GM19025 (cell line): ENCODE results near the gene SLITRK1.

Experiments used
- ATAC-seq: cut with Tn5 transposase; IDR thresholded peaks from one replicate; pipeline ENCODE4 v1.9.1; 2021; ENCODE audit warnings: mild to moderate bottlenecking, low read depth, moderate library complexity; ENCODE audit not compliant: unreplicated experiment

The SLITRK1 gene, protein sequence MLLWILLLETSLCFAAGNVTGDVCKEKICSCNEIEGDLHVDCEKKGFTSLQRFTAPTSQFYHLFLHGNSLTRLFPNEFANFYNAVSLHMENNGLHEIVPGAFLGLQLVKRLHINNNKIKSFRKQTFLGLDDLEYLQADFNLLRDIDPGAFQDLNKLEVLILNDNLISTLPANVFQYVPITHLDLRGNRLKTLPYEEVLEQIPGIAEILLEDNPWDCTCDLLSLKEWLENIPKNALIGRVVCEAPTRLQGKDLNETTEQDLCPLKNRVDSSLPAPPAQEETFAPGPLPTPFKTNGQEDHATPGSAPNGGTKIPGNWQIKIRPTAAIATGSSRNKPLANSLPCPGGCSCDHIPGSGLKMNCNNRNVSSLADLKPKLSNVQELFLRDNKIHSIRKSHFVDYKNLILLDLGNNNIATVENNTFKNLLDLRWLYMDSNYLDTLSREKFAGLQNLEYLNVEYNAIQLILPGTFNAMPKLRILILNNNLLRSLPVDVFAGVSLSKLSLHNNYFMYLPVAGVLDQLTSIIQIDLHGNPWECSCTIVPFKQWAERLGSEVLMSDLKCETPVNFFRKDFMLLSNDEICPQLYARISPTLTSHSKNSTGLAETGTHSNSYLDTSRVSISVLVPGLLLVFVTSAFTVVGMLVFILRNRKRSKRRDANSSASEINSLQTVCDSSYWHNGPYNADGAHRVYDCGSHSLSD

DNA sequence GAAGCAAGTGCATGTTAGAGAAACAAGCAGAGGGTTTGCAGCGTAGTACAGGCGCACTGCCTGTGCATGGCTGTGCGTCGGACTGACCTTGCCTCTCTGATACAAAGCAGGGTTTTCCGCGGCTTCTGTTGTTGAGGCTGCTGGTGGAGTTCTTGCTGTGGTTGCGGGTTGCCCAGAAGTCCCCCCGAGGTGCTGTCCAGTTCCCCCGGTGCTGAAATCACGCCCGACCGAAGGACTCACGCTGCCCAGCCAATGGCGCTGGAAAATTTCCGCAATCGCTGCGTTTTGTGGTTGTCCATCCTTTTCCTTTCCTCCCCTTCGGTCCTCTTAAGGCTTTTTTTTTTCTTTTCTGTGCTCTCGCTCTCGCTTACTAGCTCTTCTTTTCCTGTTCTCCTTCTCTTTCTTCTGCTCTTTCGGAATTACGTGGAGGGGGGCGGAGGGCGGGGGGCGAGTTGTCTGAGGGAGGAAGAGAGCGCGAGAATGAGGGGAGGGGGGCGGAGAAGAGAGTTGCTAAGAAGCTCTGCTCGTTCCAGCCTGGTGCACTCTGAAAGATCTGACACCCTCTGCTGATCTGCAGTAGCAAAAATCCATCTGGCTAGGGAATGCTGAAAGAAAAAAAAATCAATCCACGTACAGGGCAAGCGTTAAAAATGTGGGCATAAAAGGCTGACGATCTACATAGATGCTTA is at the start of gene SLITRK1:
SLITRK1 (minus strand) TSS at position 558 of the 689 bp plus-strand sequence. CDS start 967 bp downstream, outside the sequence.
- ATAC-seq: no peak

DNA sequence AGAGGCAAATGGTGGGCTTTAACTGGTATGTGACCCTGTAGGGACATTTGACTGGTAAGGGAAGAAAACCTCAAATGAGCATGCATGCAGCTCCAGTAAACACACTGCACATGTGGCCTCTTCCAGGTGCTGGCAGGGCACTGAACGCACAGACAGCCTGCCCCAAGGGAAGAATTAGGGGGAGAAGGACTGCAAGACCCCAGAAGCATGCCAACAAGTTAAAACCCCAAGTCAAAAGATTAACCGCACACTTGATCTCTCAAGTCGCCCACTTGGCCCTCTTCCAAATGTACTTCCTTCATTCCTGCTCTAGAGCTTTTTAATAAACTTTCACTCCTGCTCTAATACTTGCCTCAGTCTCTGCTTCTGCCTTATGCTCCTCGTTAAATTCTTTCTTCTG is 46.9 kb upstream of the SLITRK1 start:
- ATAC-seq: no peak

DNA sequence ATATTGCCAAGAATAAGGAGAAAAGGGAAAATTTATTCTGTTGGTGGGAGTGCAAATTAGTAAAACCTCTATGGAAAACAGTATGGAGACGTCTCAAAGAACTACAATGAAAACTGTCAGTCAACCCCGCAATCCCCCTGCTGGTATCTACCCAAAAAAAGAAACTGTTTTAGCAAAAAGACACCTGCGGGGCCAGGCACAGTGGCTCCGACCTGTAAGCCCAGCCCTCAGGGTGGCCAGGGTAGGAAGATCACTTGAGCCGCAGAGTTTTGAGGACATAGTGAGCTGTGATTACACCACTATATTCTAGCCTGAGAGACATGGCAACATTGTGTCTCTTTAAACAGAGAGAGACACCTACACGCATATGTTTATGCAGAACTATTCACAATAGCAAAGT is 37.5 kb upstream of the SLITRK1 start:
- no peak for ATAC-seq

DNA sequence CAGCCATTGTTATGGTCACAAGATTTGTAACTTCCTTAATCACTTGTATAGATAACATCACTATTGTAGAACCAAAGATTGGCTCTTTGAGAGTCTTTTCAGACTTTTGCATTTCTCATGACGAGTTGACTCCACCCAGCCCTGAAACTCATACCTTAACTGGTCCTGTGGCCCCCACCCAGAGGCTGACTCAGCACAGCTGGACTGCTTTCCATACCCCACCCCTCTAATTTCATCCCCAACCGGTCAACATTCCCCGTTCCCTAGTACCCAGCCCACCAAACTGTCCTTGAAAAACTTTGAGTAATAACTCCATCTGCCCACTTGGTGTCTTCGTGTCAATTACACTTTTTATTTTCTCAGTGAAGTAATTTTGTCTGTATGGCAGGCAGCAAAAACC is 32.1 kb upstream of the SLITRK1 start:
- ATAC-seq: no peak

DNA sequence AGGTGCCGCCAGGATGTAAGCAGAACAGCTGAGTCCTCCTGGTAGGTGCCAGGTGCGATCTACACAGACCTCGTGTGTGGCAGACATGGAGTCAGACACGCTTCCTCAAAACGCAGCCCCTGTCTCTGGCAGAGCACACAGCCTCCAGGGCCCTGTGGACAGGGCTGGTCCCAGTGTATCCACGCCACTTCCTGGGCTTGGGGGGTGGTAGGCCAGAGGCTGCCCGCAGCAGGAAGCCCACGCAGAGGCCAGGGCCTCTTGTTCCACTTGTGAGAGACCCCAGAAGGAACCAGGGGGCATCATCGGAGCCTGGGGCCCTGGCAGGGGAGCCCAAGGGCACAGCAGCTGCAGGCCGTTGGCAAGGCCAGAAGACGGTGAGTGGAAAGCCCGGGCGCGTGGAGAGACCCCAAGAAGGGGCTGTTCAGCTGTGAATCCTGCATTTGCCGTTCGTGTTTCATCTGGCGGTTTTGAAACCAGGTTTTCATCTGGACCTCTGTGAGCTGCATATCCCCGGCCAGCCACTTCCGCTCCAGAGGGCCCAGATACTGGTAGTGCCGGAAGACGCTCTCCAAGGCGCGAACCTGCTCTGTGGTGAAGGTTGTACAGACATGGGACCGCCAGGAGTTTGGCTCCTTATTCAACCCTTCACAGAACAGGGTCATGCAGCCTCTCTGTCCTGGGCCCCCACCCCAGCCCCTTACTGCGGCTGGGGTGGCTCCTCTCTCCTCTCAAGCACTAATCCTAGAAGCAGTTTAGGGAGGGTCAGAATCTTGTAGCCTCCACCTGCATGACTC is 25.1 kb upstream of the SLITRK1 start:
- no peak for ATAC-seq

DNA sequence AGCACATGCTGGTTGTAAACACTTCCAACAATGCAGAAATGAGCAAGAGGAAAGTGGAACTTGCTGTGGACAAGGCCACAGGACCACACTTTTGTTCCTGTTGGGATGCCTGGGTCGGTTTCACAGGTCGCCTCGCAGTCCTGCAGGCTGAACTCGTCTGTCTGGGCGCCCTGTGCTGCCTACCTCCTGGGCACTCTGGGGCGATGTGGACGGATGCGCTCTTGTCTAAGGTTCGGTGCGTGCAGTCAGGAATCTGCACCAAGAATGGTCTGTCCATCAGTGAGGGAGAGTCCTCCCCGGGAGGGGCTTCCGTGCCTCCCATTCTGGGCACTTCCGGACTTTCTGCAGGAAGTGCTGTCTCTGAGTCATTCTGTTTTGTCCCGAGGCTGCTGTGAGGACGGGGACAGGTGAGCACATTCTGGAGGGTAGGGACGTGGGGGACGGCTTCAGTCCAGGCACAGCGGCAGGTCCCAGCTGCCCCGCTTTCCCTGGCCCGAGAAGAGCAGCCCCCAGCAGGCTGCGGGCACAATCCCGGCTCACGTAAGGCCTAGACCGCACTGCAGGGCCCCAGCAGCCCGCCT is 24.1 kb upstream of the SLITRK1 start:
- no peak for ATAC-seq

DNA sequence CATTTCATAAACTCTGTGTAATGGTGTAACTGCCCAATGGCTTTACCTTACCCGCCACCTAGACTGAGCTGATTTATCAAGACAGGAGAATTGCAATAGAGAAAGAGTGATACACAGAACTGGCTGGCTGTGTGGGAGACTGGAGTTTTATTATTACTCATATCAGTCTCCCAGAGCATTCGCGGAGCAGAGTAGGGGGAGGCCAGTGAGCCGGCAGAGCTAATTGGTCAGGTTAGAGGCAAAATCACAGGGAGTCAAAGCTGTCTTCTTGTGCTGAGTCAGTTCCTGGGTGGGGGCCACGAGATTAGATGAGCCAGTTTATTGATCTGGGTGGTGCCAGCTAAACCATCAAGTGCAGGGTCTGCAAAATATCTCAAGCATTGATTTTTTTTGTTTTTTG is 23.4 kb upstream of the SLITRK1 start:
- ATAC-seq: no peak

DNA sequence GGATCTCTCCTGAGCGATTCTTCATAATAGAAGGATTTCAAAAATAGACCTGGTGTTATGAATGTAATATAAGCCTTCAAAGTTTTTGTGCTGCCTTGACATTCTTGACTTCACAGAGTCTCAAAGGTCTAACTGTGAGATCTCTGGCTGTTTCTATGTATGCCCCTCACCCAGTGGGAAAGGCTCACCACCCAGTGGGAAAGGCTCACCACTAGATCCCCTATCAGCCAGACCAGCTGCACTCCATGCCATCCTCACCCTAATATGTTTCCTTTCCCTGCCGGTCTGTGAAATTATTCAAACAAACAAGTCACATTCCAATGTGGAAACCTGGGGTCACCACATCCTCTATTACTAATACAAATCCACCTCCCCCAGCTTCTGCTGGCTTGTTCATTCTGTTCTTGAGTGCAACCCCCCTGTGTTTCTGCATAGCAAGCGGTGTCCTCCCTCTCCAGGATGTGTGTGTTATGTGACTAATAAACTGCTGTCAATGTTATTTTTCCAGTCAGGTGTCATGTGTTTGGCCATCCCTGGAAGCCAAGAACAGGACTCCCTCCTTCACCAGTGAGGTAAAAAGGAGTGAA is 13.8 kb upstream of the SLITRK1 start:
- ATAC-seq: no peak

DNA sequence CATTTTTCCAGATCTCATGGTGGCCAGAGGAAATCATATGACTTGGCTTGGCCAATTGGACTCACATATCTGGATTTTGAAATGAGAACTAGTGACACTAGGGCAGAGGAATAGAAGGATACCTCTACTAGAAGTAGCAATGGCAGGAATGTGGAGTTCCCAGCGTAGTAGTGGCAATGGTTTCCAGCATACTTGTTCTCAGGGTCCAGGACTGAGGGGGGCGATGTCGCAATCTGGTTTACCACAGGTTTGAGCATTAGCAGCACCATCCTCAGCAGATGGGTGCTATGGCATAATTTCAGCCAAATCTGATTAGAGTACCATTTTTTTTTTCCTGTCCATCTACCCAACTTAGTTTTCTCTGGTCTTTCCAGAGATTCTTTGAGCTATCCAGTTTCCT is 8.1 kb upstream of the SLITRK1 start:
- no peak for ATAC-seq

DNA sequence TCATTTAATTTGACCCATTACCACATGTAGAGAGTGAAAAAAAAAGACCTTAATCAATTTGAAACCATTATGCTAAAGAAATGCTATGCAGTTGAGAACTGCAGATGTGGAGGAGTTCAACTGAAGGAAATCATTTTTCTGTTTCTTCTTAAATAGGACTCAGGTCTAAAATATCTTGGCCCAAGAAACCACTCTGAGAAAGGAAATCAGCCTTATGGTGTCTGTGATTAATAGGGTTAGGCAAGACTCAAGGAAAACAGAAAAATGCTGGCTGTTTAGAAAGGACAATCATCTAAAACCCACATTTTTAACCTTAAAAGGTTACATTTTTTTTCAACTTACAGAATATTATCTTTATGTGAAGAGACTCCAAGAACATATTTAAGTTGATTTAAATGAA is 1.9 kb upstream of the SLITRK1 start:
- ATAC-seq: no peak

DNA sequence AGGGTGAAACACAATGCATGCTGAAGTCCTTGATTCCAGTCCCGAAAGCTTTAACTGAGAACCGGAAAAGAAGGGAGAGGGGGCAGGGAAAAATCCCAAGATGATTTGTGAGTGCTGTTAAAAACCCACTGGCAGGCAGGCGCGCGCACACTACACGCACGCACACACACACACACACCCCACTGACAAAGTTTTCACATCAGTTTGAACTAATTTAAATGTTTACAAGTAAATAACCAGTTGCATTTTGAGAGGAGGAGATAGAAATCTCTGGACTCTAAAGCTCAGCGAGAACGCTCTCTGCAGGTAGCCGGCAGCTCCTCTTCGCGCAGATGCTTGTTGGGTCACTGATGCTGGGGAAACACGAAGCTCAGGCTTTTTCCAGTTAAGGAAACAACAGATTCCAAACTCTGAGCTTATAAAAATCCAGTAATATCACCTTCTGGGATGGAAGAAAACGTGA is 818 bp upstream of the SLITRK1 start:
- ATAC-seq: no peak

DNA sequence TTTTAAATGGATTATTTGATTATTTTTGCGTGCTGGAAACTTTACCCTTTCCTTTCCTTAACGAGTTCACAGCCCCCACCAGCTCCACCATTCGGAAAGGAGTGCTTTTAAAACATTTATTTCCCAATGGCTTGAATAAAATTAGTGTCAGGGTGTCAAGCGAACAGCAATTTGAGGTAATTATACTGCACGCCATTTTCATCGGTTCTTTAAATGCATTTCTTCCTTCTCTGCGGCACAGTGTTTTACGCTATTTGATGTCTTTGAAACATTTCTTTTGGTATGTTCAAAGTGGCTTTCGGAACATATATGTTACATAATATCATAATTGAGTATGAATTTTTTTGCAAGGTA is 309 bp upstream of the SLITRK1 start:
- no peak for ATAC-seq

DNA sequence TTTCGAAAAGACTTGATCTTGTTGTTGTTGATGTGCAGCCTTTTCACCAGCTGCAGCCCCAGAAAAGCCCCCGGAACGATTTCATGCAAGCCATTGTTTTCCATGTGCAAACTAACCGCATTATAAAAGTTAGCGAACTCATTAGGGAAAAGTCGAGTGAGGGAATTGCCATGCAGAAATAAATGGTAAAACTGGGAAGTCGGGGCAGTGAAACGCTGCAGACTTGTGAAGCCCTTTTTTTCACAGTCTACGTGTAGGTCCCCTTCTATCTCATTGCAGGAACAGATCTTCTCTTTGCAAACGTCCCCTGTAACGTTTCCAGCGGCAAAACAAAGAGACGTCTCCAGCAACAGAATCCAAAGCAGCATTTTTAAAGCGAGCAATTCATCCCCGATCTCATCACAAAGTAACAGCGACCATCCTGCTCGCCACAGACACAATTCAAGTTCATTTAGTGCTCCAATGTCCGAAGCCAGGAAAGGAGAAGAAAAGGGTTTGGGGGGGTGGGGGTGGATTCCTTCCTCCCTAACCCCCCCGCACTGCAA is 1.1 kb downstream of the SLITRK1 start:
- ATAC-seq: no peak

DNA sequence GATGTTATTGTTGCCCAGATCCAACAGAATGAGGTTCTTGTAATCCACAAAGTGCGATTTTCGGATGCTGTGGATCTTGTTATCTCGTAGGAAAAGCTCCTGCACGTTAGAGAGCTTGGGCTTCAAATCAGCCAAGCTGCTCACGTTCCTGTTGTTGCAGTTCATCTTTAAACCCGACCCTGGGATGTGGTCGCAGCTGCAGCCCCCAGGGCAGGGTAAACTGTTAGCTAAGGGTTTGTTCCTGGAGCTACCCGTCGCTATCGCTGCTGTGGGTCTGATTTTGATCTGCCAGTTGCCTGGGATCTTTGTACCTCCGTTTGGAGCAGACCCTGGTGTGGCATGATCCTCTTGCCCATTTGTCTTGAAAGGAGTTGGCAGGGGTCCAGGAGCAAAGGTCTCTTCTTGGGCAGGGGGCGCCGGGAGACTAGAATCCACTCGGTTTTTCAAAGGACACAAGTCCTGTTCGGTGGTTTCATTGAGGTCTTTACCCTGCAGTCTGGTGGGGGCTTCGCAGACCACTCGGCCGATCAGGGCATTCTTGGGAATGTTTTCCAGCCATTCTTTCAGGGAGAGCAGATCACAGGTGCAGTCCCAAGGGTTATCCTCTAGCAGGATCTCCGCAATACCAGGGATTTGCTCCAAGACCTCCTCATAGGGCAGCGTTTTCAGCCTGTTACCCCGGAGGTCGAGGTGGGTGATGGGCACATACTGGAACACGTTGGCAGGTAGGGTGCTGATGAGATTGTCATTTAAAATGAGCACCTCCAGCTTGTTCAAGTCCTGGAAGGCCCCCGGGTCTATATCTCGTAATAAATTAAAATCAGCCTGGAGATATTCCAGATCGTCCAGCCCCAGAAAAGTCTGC is 1.8 kb downstream of the SLITRK1 start:
- no peak for ATAC-seq

DNA sequence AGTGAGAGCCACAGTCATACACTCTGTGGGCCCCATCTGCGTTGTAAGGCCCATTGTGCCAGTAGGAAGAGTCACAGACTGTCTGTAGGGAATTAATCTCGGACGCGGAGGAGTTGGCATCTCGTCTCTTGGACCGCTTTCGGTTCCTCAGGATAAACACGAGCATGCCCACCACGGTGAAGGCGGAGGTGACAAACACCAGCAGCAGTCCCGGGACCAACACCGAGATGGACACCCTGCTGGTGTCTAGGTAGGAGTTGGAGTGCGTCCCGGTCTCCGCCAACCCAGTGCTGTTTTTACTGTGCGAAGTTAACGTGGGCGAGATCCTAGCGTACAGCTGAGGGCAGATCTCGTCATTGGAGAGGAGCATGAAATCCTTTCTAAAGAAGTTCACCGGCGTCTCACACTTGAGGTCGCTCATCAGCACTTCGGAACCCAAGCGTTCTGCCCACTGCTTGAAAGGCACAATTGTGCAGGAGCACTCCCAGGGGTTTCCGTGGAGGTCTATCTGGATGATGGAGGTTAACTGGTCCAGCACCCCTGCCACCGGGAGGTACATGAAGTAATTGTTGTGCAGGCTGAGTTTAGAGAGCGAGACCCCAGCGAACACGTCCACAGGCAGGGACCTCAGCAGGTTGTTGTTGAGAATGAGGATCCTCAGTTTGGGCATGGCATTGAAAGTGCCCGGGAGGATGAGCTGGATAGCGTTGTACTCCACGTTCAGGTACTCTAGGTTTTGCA is 2.7 kb downstream of the SLITRK1 start:
- ATAC-seq: no peak

DNA sequence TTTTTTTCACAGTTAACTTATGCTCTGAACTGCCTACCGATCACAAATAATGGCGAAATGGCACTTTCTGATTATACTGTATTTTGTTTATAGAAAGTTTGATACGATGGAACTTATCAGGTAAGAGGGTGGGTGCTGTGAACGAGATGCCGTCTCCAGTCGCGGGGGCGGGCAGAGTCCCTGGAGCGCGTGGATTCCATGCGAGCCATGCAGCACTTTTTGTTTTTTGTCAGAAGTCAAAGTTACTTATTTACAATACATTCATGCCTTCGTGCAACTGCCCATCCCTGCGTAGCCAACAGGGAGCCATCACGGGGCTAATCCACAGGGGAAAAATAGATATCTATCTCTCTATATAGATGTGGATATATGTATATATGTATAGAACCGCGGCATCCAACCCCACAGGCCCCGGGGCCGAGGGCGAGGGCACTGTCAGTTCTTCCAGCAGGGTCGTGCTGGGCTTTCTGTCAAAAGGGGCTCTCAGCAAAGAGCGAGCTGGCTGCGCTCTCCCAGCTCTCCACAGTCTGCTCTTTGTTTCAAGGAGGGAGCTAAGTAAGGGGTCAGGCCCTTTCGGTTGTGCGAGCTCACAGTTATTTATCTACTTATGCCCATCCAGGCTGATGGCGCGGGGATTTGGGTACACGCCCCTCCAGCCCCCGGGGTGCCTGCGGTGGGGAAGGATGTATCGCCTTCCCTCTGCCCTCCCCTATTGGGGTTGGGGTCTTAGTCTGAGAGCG is 3.4 kb downstream of the SLITRK1 start:
- ATAC-seq: no peak

DNA sequence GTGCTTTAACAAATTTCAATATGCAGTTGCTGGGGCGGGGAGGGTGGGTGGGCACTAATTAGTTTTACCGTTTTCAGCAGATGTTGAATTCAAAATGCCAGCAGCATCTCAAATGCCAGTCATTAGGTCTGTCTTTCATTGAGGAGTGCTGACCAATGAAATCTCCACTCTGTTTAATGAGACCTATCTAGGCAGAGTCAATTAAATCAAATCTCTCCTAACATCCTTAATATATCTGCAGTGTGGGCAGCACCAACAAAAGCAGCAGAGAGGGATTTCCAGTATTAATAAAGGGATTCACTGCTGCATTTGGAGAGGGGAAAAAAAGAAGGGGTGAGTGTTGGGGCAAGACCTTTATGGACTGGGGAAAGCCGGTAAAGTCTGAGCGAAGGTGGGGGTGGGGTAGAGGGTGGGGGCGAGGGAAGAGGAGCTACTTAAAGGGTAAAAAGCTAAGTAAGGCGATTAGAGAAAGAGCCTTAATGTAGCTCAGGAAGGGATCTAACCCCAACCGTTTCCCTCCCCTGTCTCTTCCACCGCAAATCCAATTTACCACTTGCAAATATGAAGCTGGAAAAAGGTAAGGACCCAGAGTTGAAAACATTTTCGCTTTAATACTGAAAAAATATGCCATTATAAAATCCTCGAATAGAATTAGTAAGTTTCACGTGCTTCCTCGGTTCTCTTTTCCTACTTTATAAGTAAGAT is 4.5 kb downstream of the SLITRK1 start:
- ATAC-seq: no peak
